ENCODE measurements around the gene ZSCAN5C. TPM values are rescaled to one million over a fixed set of nuclear protein-coding genes. Genes with fewer than 3 reads are reported as not detected.

The ZSCAN5C gene, protein sequence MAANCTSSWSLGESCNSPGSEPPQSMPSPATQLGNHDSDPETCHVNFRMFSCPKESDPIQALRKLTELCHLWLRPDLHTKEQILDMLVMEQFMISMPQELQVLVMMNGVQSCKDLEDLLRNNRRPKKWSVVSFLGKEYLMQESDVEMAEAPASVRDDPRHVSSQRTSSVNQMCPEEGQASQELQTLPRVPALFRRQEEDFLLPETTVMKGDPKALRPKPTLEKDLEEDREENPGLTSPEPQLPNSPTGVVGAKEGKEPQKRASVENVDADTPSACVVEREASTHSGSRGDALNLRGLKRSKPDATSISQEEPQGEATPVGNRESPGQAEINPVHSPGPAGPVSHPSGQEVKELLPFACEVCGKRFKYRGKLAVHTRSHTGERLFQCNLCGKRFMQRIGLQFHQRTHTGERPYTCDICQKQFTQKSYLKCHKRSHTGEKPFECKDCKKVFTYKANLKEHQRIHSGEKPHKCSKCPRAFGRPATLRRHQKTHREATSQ
- not detected in 2 replicates for total RNA-seq

DNA sequence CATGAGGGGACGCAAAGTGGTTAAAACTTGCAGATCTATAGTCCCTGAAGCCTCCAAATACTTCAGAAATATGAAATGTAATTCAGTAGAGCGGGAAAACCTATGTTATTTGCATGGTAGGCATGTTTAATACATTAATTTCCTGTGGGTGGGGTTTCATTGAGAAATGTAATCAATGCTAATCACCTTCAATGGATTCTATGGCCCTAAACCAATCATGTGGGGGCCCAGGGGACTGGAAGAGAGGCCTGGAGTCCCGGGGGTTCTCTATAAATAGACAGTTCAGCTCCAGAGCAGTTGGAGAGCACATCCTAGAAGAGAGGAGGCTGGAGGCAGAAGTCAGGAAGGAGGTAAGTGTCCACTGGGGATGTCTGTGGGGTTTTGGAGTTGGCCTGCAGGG lies at the start of gene ZSCAN5C:
Gene ZSCAN5C, plus strand, starts transcription at position 301 of the 400 bp plus-strand sequence. CDS start 3,641 bp downstream, outside the sequence.

DNA sequence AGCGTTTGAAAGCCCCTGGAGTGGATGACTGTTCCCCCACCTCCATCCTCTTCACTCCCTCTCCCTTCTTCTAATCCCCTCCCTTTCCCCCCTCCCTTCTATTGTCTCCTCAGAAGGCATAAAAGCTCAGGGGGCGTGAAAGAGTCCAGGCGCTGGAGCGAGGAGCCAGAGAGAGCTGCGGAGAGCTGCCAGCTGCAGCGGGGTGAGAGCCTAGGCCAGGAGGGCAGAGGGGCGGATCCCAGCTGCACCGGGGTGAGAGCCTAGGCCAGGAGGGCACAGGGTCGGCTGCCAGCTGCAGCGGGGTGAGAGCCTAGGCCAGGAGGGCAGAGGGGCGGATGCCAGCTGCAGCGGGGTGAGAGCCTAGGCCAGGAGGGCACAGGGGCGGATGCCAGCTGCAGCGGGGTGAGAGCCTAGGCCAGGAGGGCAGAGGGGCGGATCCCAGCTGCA lies 26.2 kb upstream of the ZSCAN5C start, which contains the start of gene GALP:
Gene GALP, plus strand, starts transcription at position 148 of the 447 bp plus-strand sequence. CDS start 1,101 bp downstream, outside the sequence.

DNA sequence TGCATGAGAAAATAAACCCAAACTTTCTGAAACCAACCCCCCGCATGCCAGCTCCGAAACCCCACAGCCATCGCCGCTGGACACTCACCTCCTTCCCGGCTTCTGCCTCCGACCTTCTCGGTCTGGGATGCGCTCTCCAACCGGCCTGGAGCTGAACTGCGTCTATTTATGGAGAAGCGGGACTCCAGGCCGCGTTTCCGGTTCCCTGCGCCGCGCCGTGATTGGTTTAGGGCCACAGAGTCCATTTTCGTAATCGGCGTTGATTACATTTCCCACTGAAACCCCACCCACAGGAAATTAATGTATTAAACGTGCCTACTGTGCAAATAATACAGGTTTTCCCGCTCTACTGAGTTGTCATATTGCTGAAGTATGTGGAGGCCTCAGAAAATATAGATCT lies 4.4 kb upstream of the ZSCAN5C start, which contains the start of gene ZSCAN5B:
Gene ZSCAN5B, minus strand, starts transcription at position 138 of the 400 bp plus-strand sequence. CDS start 4,731 bp downstream, outside the sequence.

Other genes starting within 250 kb of the ZSCAN5C start
- gene NLRP5, start 215.5 kb upstream of the ZSCAN5C start, total RNA-seq = not detected in 2 replicates
- 14.1 and 17.1 TPM in 2 replicates for gene ZNF787, start 81.0 kb upstream of the ZSCAN5C start, total RNA-seq
- 25.7 and 28.6 TPM in 2 replicates for gene ZNF444, start 61.0 kb upstream of the ZSCAN5C start, total RNA-seq
- not detected in 2 replicates for gene GALP, start 26.3 kb upstream of the ZSCAN5C start, total RNA-seq
- gene ZSCAN5B, start 4.5 kb upstream of the ZSCAN5C start, total RNA-seq = not detected in 2 replicates
- gene EDDM13, start 70.5 kb downstream of the ZSCAN5C start, total RNA-seq = 1.3 TPM in 1 of 2 replicates, not detected in the other
- 2.6 and 7.9 TPM in 2 replicates for gene ZSCAN5A, start 112.6 kb downstream of the ZSCAN5C start, total RNA-seq
- gene ZNF582, start 191.3 kb downstream of the ZSCAN5C start, total RNA-seq = 4.1 and 4.4 TPM in 2 replicates
- gene ZNF583, start 202.1 kb downstream of the ZSCAN5C start, total RNA-seq = 2.5 and 2.7 TPM in 2 replicates